Lower leg skin (tissue), 3 donors: ENCODE measurements around the gene TMIE.

Experiments used
- CTCF ChIP-seq, 3 donors: fragments of 450-650 bp; IDR thresholded peaks; one replicate each; pipeline ENCODE4 v1.5.1; 2016; ENCODE audit warnings: antibody characterized with exemption in 3 of 3, mild to moderate bottlenecking in 3 of 3, moderate library complexity in 2 of 3
- POLR2A ChIP-seq, 2 donors: fragments of 450-650 bp; IDR thresholded peaks; one replicate each; pipeline ENCODE4 v1.6.1; 2016 to 2017; ENCODE audit warnings: antibody characterized with exemption in 2 of 2, mild to moderate bottlenecking in 1 of 2, moderate library complexity in 1 of 2

- TF ChIP-seq CTCF (IDR thresholded peaks at IDR 0.05) (no peak), POLR2A (IDR thresholded peaks at IDR 0.05) (no peak)
Measured at GRCh38 chr3:46690798-46691197, 10.4 kb upstream of the TMIE start.
